ENCODE measurements around the gene OGFOD1. TPM values are rescaled to one million over a fixed set of nuclear protein-coding genes. Genes with fewer than 3 reads are reported as not detected.
A peak's percentile ranks its signal among the peaks of the same experiment; 100 is the strongest.

OGFOD1 gene
- total and polyA plus RNA-seq, 2 of the 13 experiments (the other 11 are each of a cell fraction or from before 2014, with no cell fraction given): 35.2 to 81.3 TPM

GRCh38 chr16:56519459-56520250 is 68.3 kb downstream of the OGFOD1 start, which contains the start of gene BBS2 (continued):
- TF ChIP-seq ZNF770 (CRISPR knock-in tag; IDR thresholded peaks at IDR 0.05): no peak
- peak; percentile 86 for TF ChIP-seq BORCS8-MEF2B (CRISPR knock-in tag; IDR thresholded peaks at IDR 0.05)
- TF ChIP-seq HES4 (CRISPR knock-in tag; IDR thresholded peaks at IDR 0.05; ENCODE audit: borderline replicate concordance): peak; percentile 44; the same call in 1 of the 2 replicates
- TF ChIP-seq ZNF512 (CRISPR knock-in tag; IDR thresholded peaks at IDR 0.05): peak; percentile 80
- TF ChIP-seq ZNF362 (CRISPR knock-in tag; IDR thresholded peaks at IDR 0.05; ENCODE audit: borderline replicate concordance): no peak
- TF ChIP-seq ZNF3 (CRISPR knock-in tag; IDR thresholded peaks at IDR 0.05): no peak
- TF ChIP-seq ZNF460 (CRISPR knock-in tag; IDR thresholded peaks at IDR 0.05; ENCODE audit: borderline replicate concordance): 0 out of 2 replicates have a peak, but pooled peaks have one; percentile 28
- TF ChIP-seq HOXA3 (CRISPR knock-in tag; IDR thresholded peaks at IDR 0.05): peak; percentile 48; the same call in 1 of the 2 replicates
- TF ChIP-seq ZNF253 (CRISPR knock-in tag; IDR thresholded peaks at IDR 0.05; ENCODE audit: borderline replicate concordance): 0 out of 2 replicates have a peak, but pooled peaks have one; percentile 44
- TF ChIP-seq ETS1 (CRISPR knock-in tag; IDR thresholded peaks at IDR 0.05): no peak
- TF ChIP-seq ZBTB4 (CRISPR knock-in tag; IDR thresholded peaks at IDR 0.05; ENCODE audit: borderline replicate concordance): peak; percentile 94
- peak; percentile 49 for TF ChIP-seq AGO2 (optimal IDR thresholded peaks at IDR 0.05; ENCODE audit: low read depth, low read length)
- TF ChIP-seq KDM6A (CRISPR knock-in tag; IDR thresholded peaks at IDR 0.05; ENCODE audit: low read depth): no peak
- peak; percentile 89 for TF ChIP-seq HNF1B (CRISPR knock-in tag; IDR thresholded peaks at IDR 0.05)

All from HepG2 (cell line).